WI38 (cell line): ENCODE measurements around the gene TMED8.

ENCODE experiments used
- H3K4me3 ChIP-seq: 2 replicates; pipeline ENCODE4 v1.5.1; 2011; ENCODE audit warnings: low read depth, mild to moderate bottlenecking, control low read depth, low read length
- TF ChIP-seq, protein P1 (sequence below): IDR thresholded peaks from 2 replicates; pipeline ENCODE4 v1.5.1; 2012; ENCODE audit warnings: low read depth, mild to moderate bottlenecking, control low read depth, low read length

Gene TMED8

DNA sequence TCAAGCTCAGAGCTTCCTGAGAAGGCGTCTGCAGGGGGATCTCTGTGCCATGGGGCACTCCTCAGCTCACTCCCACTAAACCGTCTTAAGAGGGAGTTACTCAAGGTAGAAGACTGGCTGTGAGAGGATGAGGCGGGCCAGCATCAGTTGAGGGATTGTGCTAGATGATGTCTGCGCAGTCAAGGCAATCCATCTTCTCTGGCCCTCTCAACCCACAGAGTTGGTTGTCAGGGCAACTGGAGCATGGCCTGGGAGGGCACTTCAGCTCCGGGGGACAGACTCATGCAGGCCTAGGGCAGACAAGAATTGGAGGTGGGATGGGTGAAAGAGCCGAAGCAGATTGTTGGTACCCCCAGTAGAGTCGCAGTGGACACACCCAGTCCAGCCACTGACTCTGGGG lies 47.0 kb downstream of the TMED8 start:
- TF ChIP-seq, protein P1, sequence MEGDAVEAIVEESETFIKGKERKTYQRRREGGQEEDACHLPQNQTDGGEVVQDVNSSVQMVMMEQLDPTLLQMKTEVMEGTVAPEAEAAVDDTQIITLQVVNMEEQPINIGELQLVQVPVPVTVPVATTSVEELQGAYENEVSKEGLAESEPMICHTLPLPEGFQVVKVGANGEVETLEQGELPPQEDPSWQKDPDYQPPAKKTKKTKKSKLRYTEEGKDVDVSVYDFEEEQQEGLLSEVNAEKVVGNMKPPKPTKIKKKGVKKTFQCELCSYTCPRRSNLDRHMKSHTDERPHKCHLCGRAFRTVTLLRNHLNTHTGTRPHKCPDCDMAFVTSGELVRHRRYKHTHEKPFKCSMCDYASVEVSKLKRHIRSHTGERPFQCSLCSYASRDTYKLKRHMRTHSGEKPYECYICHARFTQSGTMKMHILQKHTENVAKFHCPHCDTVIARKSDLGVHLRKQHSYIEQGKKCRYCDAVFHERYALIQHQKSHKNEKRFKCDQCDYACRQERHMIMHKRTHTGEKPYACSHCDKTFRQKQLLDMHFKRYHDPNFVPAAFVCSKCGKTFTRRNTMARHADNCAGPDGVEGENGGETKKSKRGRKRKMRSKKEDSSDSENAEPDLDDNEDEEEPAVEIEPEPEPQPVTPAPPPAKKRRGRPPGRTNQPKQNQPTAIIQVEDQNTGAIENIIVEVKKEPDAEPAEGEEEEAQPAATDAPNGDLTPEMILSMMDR: no peak
- H3K4me3 ChIP-seq: no peak overlapping the region

DNA sequence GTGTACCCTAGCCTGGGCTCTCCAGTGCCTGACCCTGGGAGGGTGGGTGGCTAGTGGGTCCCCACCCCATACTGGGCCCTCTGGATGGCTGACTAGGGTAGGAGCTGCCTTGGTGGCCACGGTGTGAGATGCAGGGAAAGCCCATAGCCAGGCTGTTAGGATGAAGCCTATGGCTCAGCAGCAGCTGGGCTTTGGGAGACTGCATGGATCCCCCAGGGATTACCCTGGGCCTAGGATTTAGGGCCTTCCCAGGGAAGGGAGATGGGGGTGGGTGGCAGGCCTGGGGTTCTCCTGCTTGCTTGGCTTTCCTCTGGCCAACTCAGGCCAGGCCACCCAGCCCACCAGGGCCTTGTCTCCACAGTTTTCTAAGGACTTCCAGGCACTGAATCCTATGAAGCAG lies 49.8 kb downstream of the TMED8 start:
- TF ChIP-seq, protein P1: no peak
- no peak overlapping the region for H3K4me3 ChIP-seq

DNA sequence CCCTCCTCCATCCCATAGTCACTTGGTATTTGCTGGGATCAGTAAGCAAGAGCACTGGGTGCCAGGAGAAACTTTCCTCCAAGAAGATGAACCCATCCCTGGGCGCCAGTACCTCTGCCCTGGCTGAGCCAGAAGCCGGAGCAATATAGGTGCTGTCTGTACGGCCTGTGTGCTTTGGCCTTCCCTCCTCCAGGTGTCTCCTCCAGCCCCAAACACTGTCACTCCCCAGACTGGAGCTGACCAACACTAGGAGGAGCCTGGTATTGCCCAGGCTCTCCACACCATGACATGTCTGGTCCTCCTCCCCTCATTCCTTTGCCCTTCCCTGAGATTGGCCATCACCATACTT lies 51.2 kb downstream of the TMED8 start:
- TF ChIP-seq, protein P1: no peak
- no peak overlapping the region for H3K4me3 ChIP-seq

DNA sequence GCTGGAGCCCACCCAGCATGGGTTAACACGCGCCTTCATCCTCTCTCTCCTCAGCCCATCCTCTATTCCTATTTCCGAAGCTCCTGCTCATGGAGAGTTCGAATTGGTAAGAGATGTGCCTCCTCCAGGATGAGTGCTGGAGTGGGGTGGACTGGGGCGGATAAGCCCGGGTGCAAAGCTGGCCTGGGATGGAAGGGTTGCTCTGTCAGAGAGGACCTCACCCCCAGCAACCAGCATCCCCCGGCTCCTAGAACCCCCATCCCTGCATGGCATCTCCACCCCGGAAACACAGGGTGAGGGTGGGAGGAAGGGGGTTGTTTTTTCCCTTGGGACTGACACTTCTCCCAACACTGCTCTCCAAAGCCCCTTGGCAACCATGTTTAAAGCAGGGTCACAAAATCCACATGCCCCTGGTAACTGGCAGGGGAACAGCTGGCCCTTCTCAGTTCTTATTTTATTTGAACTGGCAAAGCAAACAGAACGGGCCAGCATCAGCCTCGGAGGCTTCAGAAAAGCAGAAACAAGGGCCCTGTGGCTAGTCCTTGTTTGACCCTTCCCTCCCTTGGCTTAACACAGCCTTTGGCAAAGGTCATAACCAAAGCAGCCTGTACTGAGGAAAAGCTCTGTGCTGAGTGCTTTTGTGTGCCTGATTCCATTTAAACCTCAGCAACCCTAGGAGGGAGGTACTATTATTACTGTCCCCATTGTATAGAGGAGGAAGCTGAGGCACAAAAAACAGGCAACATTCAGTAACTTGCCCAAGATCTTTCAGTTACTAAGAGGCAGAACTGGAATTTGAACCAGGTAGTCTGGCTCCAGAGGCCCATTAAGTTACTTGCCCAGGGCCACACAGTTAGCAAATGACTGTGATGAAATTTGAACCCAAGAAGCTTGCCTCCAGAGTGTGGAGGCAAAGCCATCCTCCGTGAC lies 51.8 kb downstream of the TMED8 start:
- TF ChIP-seq, protein P1: no peak
- H3K4me3 ChIP-seq: no peak overlapping the region

DNA sequence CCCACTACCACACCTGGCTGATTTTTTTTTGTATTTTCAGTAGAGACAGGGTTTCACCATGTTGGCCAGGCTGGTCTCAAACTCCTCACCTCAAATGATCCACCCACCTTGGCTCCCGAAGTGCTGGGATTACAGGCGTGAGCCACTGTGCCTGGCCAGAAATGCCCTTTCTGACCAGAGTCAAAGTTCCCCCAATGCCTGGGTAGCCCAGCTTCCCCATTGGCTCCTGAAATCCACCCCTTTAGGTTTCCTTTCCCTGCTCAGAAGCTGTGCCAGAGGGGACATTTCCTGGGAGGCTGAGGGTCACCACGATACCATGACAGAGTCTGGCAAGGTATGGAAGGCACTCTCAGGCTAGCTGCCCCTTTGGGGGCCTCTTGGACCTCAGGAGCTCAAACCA lies 52.6 kb downstream of the TMED8 start:
- TF ChIP-seq, protein P1: no peak
- no peak overlapping the region for H3K4me3 ChIP-seq

DNA sequence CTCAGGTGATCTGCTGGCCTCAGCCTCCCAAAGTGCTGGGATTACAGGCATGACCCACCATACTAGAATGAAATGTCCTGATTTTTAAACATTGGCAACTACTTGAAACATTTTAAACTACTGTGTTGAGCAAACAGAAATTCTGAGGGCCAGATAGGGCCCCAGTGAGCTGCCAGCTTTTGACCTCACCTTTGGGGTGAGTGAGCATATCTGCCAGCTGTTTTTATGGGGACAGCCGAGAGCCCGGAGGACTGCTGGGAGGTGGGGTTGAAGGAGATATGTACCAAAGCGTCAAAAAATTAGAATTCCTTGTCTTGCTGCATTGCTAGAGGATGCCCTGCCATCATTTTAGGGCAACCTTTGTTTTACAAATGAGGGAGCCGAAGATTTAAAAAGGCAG lies 53.3 kb downstream of the TMED8 start:
- TF ChIP-seq, protein P1: no peak
- H3K4me3 ChIP-seq: no peak overlapping the region

DNA sequence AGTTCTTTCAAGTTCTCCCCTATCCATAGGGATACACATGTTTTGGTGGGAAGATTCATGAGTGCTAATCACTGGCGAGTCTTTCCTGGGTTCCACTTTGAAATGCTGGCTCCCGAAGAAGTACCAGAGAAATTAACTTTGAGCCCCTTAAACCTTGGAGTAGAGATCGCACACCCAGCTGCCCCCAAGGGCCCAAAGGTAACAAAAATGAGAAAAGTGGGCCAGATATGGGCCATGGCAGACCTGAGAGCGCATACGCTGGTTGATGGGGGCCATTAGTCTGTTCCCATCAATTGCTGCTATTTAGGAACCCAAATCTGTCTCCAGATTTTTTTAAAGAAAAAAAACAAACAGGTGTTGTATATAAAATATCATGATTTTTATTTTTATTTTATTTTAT lies 53.9 kb downstream of the TMED8 start:
- TF ChIP-seq, protein P1: no peak
- no peak overlapping the region for H3K4me3 ChIP-seq
